Liver (tissue), 9 donors: ENCODE data around the gene PRPF19. TPM values are rescaled to one million over a fixed set of nuclear protein-coding genes. Genes with fewer than 3 reads are reported as not detected.

Source experiments
- DNase-seq: peaks from one replicate; pipeline ENCODE4 v3.0.0-alpha.2; 2017; ENCODE audit warnings: low spot score
- H3K27ac ChIP-seq, 2 donors: one replicate each; pipeline ENCODE4 v1.7.0; 2013; ENCODE audit warnings: inconsistent platforms in 2 of 2, low read length in 2 of 2, control low read depth in 1 of 2, low read depth in 1 of 2, mild to moderate bottlenecking in 1 of 2
- H3K27me3 ChIP-seq, 4 donors: one replicate each; pipeline versions ENCODE4 v1.6.1 to v1.7.0; 2013; ENCODE audit warnings: low read length in 3 of 4, inconsistent platforms in 1 of 4, mild to moderate bottlenecking in 1 of 4, moderate library complexity in 1 of 4; ENCODE audit not compliant: control insufficient read depth in 4 of 4, insufficient read depth in 4 of 4
- H3K36me3 ChIP-seq, 4 donors: one replicate each; pipeline versions ENCODE4 v1.6.1 to v1.7.0; 2013; ENCODE audit warnings: low read length in 3 of 4, mild to moderate bottlenecking in 3 of 4, low read depth in 1 of 4, moderate library complexity in 1 of 4; ENCODE audit not compliant: control insufficient read depth in 4 of 4, insufficient read depth in 3 of 4
- H3K4me1 ChIP-seq, 4 donors: one replicate each; pipeline versions ENCODE4 v1.6.1 to v1.7.0; 2013; ENCODE audit warnings: low read length in 3 of 4, mild to moderate bottlenecking in 3 of 4, moderate library complexity in 1 of 4; ENCODE audit not compliant: control insufficient read depth in 4 of 4, insufficient read depth in 4 of 4
- H3K4me3 ChIP-seq, 3 donors: one replicate each; pipeline versions ENCODE4 v1.6.1 to v1.7.0; 2013; ENCODE audit warnings: low read length in 3 of 3, control low read depth in 1 of 3, low read depth in 1 of 3, mild to moderate bottlenecking in 1 of 3
- H3K9ac ChIP-seq, 2 donors: one replicate each; pipeline ENCODE4 v1.7.0; 2013; ENCODE audit warnings: low read length in 2 of 2, mild to moderate bottlenecking in 2 of 2, moderate library complexity in 2 of 2, control low read depth in 1 of 2, low read depth in 1 of 2
- H3K9me3 ChIP-seq, 4 donors: one replicate each; pipeline versions ENCODE4 v1.6.1 to v1.7.0; 2013; ENCODE audit warnings: low read length in 3 of 4; ENCODE audit not compliant: control insufficient read depth in 4 of 4
- ATF3 ChIP-seq: IDR thresholded peaks from 2 replicates; pipeline ENCODE4 v1.6.1; 2016; ENCODE audit warnings: antibody characterized with exemption
- CTCF ChIP-seq: fragments of 150-350 bp; IDR thresholded peaks from 2 replicates; pipeline ENCODE4 v1.5.1; 2017; ENCODE audit warnings: improper control_type of control experiment, low read depth, low read length; ENCODE audit not compliant: missing input control
- EGR1 ChIP-seq, 2 donors: IDR thresholded peaks; 2 replicates each; pipeline ENCODE4 v1.6.1; 2016 to 2018; ENCODE audit warnings: antibody characterized with exemption in 2 of 2, low read depth in 2 of 2
- FOXA1 ChIP-seq: IDR thresholded peaks from 2 replicates; pipeline ENCODE4 v1.6.1; 2016; ENCODE audit warnings: antibody characterized with exemption
- GABPA ChIP-seq, 2 donors: IDR thresholded peaks in 1 of 2; conservative IDR thresholded peaks in 1 of 2; 2 replicates each; pipeline ENCODE4 v1.6.1; 2016; ENCODE audit warnings: antibody characterized with exemption in 2 of 2, mild to moderate bottlenecking in 1 of 2, moderate library complexity in 1 of 2
- HNF4A ChIP-seq, 2 donors: conservative IDR thresholded peaks; 2 replicates each; pipeline ENCODE4 v1.6.1; 2016; ENCODE audit warnings: antibody characterized with exemption in 2 of 2, mild to moderate bottlenecking in 2 of 2
- HNF4G ChIP-seq: IDR thresholded peaks from 2 replicates; pipeline ENCODE4 v1.6.1; 2016; ENCODE audit warnings: antibody characterized with exemption
- JUND ChIP-seq, 2 donors: IDR thresholded peaks; 2 replicates each; pipeline ENCODE4 v1.6.1; 2016; ENCODE audit warnings: antibody characterized with exemption in 2 of 2
- MAX ChIP-seq: IDR thresholded peaks from 2 replicates; pipeline ENCODE4 v1.6.1; 2016; ENCODE audit warnings: antibody characterized with exemption
- NR2F2 ChIP-seq: IDR thresholded peaks from 2 replicates; pipeline ENCODE4 v1.6.1; 2016; ENCODE audit warnings: antibody characterized with exemption
- REST ChIP-seq: IDR thresholded peaks from 2 replicates; pipeline ENCODE4 v1.6.1; 2016; ENCODE audit warnings: antibody characterized with exemption, mild to moderate bottlenecking
- RXRA ChIP-seq, 2 donors: IDR thresholded peaks; 2 replicates each; pipeline ENCODE4 v1.6.1; 2017 to 2018; ENCODE audit warnings: antibody characterized with exemption in 2 of 2, mild to moderate bottlenecking in 1 of 2
- SP1 ChIP-seq: IDR thresholded peaks from 2 replicates; pipeline ENCODE4 v1.6.1; 2018; ENCODE audit warnings: antibody characterized with exemption, mild to moderate bottlenecking
- TAF1 ChIP-seq: conservative IDR thresholded peaks from 2 replicates; pipeline ENCODE4 v1.6.1; 2016; ENCODE audit warnings: antibody characterized with exemption, mild to moderate bottlenecking
- YY1 ChIP-seq: IDR thresholded peaks from 2 replicates; pipeline ENCODE4 v1.6.1; 2016; ENCODE audit warnings: antibody characterized with exemption, mild to moderate bottlenecking
- ZBTB33 ChIP-seq: IDR thresholded peaks from 2 replicates; pipeline ENCODE4 v1.6.1; 2016; ENCODE audit warnings: antibody characterized with exemption
- WGBS: extraction: QIAGEN DNeasy Blood & Tissue Kit; methylation state at CpG from one replicate; pipeline ENCODE4 v1.1.7; 2013; 5-methylcytosine and 5-hydroxymethylcytosine counted together
- polyA plus RNA-seq, 2 donors: library from polyadenylated mRNA; stranded (reverse) in 1 of 2; unstranded in 1 of 2; fragments of 200-250 nt in 1 of 2; fragments of >200 nt in 1 of 2; fragmentation: Nextera tagmentation in 1 of 2; extraction: Ambion mirVana in 1 of 2; gene quantifications; one replicate each; pipeline versions ENCODE4 v1.2.1 to v1.2.3, GENCODE V29; 2013 to 2015
- total RNA-seq, 2 donors: library from RNA; depleted of rRNA; stranded (reverse); fragments of >200 nt; gene quantifications; one replicate each; pipeline ENCODE4 v1.2.3, GENCODE V29; 2014
- donor health status: healthy.
- donor health status: healthy.
- donor health status: healthy.
- donor health status: healthy.
- donor health status: healthy.

PRPF19 gene
- total and polyA plus RNA-seq, 4 donors = 25.4 to 57.1 (median 40.4) TPM

- Histone ChIP-seq H3K9me3 (no peaks in the 10 kb centered on the region), H3K36me3 (peaks cover 0 to 5% (median 0%) of the 10 kb centered on the region in 4 donors), H3K27me3 (no peaks in the 10 kb centered on the region), H3K27ac (peak overlapping the region; percentile 45 to 58), H3K4me3 (peak overlapping the region; percentile 74 to 96 (median 91)), H3K9ac (peak overlapping the region; percentile 42 to 90), H3K4me1 (peaks cover 4 to 28% (median 19%) of the 10 kb centered on the region in 4 donors)
- no peak for DNase-seq
- 21% methylated on average over 23 of the region's 23 CpGs for WGBS
- TF ChIP-seq TAF1 = no peak
- TF ChIP-seq SP1 = no peak
- no peak for TF ChIP-seq HNF4A (conservative IDR thresholded peaks at IDR 0.05)
- no peak for TF ChIP-seq ZBTB33
- no peak for TF ChIP-seq HNF4G
- TF ChIP-seq RXRA (IDR thresholded peaks at IDR 0.05) = no peak
- TF ChIP-seq NR2F2 = no peak
Observed at GRCh38 chr11:60842668-60843600, 63.5 kb downstream of the PRPF19 start.

GRCh38 chr11:60841797-60842667 lies 64.4 kb downstream of the PRPF19 start, which contains the start of gene CCDC86:
Gene CCDC86, plus strand, starts transcription at chr11:60842113. Its CDS starts 12 bp downstream, at chr11:60842125.
- 1% methylated on average over 57 of the region's 57 CpGs for WGBS
- DNase-seq = peak; percentile 96
- H3K9ac ChIP-seq = peak within 1 kb of the TSS; percentile 42 to 90
- H3K27me3 ChIP-seq = no peaks in the 10 kb centered on the region
- no peaks in the 10 kb centered on the region for H3K36me3 ChIP-seq
- H3K4me1 ChIP-seq = peaks cover 4 to 28% (median 19%) of the 10 kb centered on the region in 4 donors
- peak within 1 kb of the TSS; percentile 45 to 58 for H3K27ac ChIP-seq
- TF ChIP-seq JUND (IDR thresholded peaks at IDR 0.05) = peak in 1 of 2 donors; percentile 36
- TF ChIP-seq CTCF = no peak
- peak; percentile 99 for TF ChIP-seq YY1
- peak; percentile 100 for TF ChIP-seq MAX
- TF ChIP-seq SP1 = peak; percentile 78
- peak in 1 of 2 donors; percentile 81 for TF ChIP-seq GABPA (IDR thresholded peaks at IDR 0.05 in 1 of 2, conservative IDR thresholded peaks at IDR 0.05 in 1 of 2)
- TF ChIP-seq HNF4A (conservative IDR thresholded peaks at IDR 0.05) = peak in 1 of 2 donors; percentile 38
- no peak for TF ChIP-seq EGR1 (IDR thresholded peaks at IDR 0.05; ENCODE audit: low read depth in 2 of 2)
- TF ChIP-seq FOXA1 = no peak
- no peak for TF ChIP-seq ATF3
- peak; percentile 15 for TF ChIP-seq REST
- peak in 1 of 2 donors; percentile 46 for TF ChIP-seq RXRA (IDR thresholded peaks at IDR 0.05)
- H3K9me3 ChIP-seq = no peaks in the 10 kb centered on the region
- H3K4me3 ChIP-seq = peak within 1 kb of the TSS; percentile 74 to 96 (median 91)
